Gastrocnemius medialis (tissue), 4 donors: ENCODE data around the gene MAML3. TPM values are rescaled to one million over a fixed set of nuclear protein-coding genes. Genes with fewer than 3 reads are reported as not detected.

ENCODE experiments used
- ATAC-seq, 2 donors: fragments of 150-250 bp; one replicate each; pipeline ENCODE4 v1.9.1; 2016
- DNase-seq, 2 donors: peaks; one replicate each; pipeline ENCODE4 v3.0.0-alpha.2; 2019
- H3K27ac ChIP-seq, 4 donors: fragments of 200-600 bp; sonication (generic); 1 replicate in 1 of 4; 2 replicates in 3 of 4; pipeline ENCODE4 v1.5.1; 2016 to 2018; ENCODE audit warnings: mild to moderate bottlenecking in 2 of 4, moderate library complexity in 1 of 4
- H3K27me3 ChIP-seq, 3 donors: fragments of 200-600 bp; sonication (generic) in 2 of 3; 1 replicate in 1 of 3; 2 replicates in 2 of 3; pipeline versions ENCODE4 v1.5.1 to v1.6.0; 2016 to 2019; ENCODE audit warnings: mild to moderate bottlenecking in 1 of 3, moderate library complexity in 1 of 3
- H3K36me3 ChIP-seq, 2 donors: fragments of 200-600 bp; sonication (generic) in 1 of 2; one replicate each; pipeline ENCODE4 v1.5.1; 2017 to 2018
- H3K4me1 ChIP-seq, 2 donors: fragments of 200-600 bp; sonication (generic) in 1 of 2; one replicate each; pipeline ENCODE4 v1.5.1; 2016 to 2017; ENCODE audit warnings: mild to moderate bottlenecking in 2 of 2
- H3K4me3 ChIP-seq, 4 donors: fragments of 200-600 bp; sonication (generic) in 3 of 4; 1 replicate in 1 of 4; 2 replicates in 3 of 4; pipeline ENCODE4 v1.5.1; 2016 to 2019; ENCODE audit warnings: mild to moderate bottlenecking in 2 of 4
- H3K9me3 ChIP-seq, 3 donors: fragments of 200-600 bp; sonication (generic) in 2 of 3; 1 replicate in 1 of 3; 2 replicates in 2 of 3; pipeline ENCODE4 v1.5.1; 2016 to 2019
- POLR2A ChIP-seq, 2 donors: fragments of 450-650 bp; IDR thresholded peaks; one replicate each; pipeline ENCODE4 v1.6.1; 2017; ENCODE audit warnings: antibody characterized with exemption in 2 of 2, mild to moderate bottlenecking in 2 of 2, moderate library complexity in 2 of 2
- in situ Hi-C, 4 donors: fragments of 200-750 bp; cut with MboI; loops; one replicate each; pipeline versions ENCODE4 v1.15.0 to v1.8.0; 2017; ENCODE audit warnings: low sequenced_read_pairs in 4 of 4
- intact Hi-C: fragments of 100-400 bp; cut with DNase I; formaldehyde crosslinking; loops from one replicate; pipeline ENCODE4 v1.15.1; 2023; ENCODE audit warnings: low total_unique reads
- total RNA-seq, 4 donors: library from RNA; depleted of rRNA; stranded (reverse); fragments of >200 nt; gene quantifications; one replicate each; pipeline versions ENCODE4 v1.1.0 to v1.2.3, GENCODE V29; 2016
- TF ChIP-seq, protein P1 (sequence below), 5 experiments: fragments of 450-650 bp in 3 of 5; fragments of 200-600 bp in 2 of 5; sonication (generic) in 2 of 5; IDR thresholded peaks in 4 of 5; conservative IDR thresholded peaks in 1 of 5; 1 replicate in 4 of 5; 2 replicates in 1 of 5; pipeline ENCODE4 v1.5.1; 2016 to 2019; ENCODE audit warnings: antibody characterized with exemption in 5 of 5, mild to moderate bottlenecking in 3 of 5, moderate library complexity in 3 of 5

The MAML3 gene
- total RNA-seq, 4 donors from 2014 or later = 0.98 to 1.5 (median 1.4) TPM

DNA sequence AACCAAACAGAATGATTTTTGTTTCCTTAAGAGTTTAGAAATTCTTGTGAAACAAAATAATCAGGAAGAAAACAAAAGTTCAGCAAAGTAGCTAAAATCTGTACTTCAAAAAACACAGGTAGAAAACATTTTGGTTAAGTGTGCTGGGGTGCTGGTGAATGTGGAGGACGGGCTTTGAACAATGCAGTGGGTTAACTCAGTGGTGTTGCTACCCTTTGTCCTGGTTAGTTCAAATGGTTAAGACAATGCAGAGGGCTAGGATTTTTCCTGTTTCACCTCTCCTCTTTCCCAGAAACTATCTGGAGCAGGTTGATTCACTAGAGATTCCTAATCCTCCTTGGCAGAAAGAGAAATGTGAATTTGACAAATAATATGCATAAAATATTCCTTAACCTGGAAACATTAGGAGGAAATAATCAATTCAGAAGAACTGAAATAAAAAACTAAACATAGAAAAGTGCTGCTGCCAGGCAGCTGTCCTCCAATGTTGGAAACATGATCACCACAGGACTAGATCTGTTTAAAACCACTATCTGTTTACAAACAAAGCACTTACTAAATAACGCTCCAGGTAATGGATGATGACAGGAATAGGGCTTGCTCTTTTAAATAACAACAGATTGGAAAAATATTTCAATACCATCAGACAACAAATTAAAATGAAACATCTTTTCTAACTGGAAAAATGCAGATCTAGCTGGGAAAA, 148.9 kb downstream of the MAML3 start:
- in situ Hi-C loops = loop anchor here in 1 of 4 donors (25.0 kb wide), 1 partner anchor 232 kb away; no protein-coding TSS in a partner anchor
- intact Hi-C loops = loop anchor here (5.0 to 10.0 kb wide), 4 partner anchors 42 to 320 kb away; partner anchors contain the start of gene MAML3
- Histone ChIP-seq H3K36me3 (no peaks in the 10 kb centered on the region), H3K27me3 (no peaks in the 10 kb centered on the region), H3K27ac (peak overlapping the region in 3 of 4 donors; percentile 15 to 77 (median 60)), H3K9me3 (no peaks in the 10 kb centered on the region), H3K4me3 (peak overlapping the region; percentile 41 to 52 (median 51)), H3K4me1 (peaks cover 18 to 23% of the 10 kb centered on the region in 2 donors)
- DNase-seq (no peak), ATAC-seq (peak; percentile 41 to 62)
- TF ChIP-seq POLR2A (IDR thresholded peaks at IDR 0.05) = no peak
- TF ChIP-seq, protein P1, sequence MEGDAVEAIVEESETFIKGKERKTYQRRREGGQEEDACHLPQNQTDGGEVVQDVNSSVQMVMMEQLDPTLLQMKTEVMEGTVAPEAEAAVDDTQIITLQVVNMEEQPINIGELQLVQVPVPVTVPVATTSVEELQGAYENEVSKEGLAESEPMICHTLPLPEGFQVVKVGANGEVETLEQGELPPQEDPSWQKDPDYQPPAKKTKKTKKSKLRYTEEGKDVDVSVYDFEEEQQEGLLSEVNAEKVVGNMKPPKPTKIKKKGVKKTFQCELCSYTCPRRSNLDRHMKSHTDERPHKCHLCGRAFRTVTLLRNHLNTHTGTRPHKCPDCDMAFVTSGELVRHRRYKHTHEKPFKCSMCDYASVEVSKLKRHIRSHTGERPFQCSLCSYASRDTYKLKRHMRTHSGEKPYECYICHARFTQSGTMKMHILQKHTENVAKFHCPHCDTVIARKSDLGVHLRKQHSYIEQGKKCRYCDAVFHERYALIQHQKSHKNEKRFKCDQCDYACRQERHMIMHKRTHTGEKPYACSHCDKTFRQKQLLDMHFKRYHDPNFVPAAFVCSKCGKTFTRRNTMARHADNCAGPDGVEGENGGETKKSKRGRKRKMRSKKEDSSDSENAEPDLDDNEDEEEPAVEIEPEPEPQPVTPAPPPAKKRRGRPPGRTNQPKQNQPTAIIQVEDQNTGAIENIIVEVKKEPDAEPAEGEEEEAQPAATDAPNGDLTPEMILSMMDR (IDR thresholded peaks at IDR 0.05 in 4 of 5, conservative IDR thresholded peaks at IDR 0.05 in 1 of 5) = no peak

DNA sequence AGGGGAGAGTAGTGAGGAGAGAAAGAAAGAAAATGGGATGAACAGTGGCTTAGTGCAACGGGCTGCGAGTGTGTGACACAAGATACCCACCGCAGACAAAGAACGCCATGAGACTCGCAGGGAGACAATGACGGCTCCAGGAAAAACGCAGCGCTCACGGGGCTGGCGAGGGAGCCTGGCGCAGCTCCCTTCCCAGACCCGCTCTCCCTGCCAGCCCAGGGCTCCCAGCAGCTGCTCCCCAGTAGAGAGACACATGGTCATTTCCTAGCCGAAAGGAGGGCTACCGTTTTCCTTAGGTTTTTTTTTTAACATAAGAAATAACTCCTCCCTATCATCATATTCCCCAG, 149.5 kb downstream of the MAML3 start:
- in situ Hi-C loops = loop anchor here in 1 of 4 donors (25.0 kb wide), 1 partner anchor 233 kb away; no protein-coding TSS in a partner anchor
- peak; percentile 81 to 90 for ATAC-seq
- TF ChIP-seq POLR2A (IDR thresholded peaks at IDR 0.05) = no peak
- TF ChIP-seq, protein P1 (IDR thresholded peaks at IDR 0.05 in 4 of 5, conservative IDR thresholded peaks at IDR 0.05 in 1 of 5) = no peak

GRCh38 chr4:140003876-140004548, 150.0 kb downstream of the MAML3 start:
- in situ Hi-C loops = loop anchor here in 1 of 4 donors (25.0 kb wide), 1 partner anchor 233 kb away; no protein-coding TSS in a partner anchor
- Histone ChIP-seq H3K4me1 (peaks cover 18 to 23% of the 10 kb centered on the region in 2 donors), H3K36me3 (no peaks in the 10 kb centered on the region), H3K4me3 (peak overlapping the region; percentile 41 to 52 (median 51)), H3K9me3 (no peaks in the 10 kb centered on the region), H3K27me3 (no peaks in the 10 kb centered on the region), H3K27ac (peak overlapping the region in 3 of 4 donors; percentile 15 to 77 (median 60))
- DNase-seq (no peak), ATAC-seq (peak; percentile 12 to 50)
- intact Hi-C loops = loop anchor here (5.0 to 10.0 kb wide), 4 partner anchors 43 to 321 kb away; partner anchors contain the start of gene MAML3
- TF ChIP-seq, protein P1 (IDR thresholded peaks at IDR 0.05 in 4 of 5, conservative IDR thresholded peaks at IDR 0.05 in 1 of 5) = no peak
- TF ChIP-seq POLR2A (IDR thresholded peaks at IDR 0.05) = no peak

More for the DNA sequence above, 149.5 kb downstream of the MAML3 start:
- Histone ChIP-seq H3K27ac (peak overlapping the region in 3 of 4 donors; percentile 15 to 77 (median 60)), H3K4me1 (peaks cover 18 to 23% of the 10 kb centered on the region in 2 donors), H3K9me3 (no peaks in the 10 kb centered on the region), H3K4me3 (peak overlapping the region; percentile 41 to 52 (median 51)), H3K36me3 (no peaks in the 10 kb centered on the region), H3K27me3 (no peaks in the 10 kb centered on the region)
- intact Hi-C loops = loop anchor here (5.0 to 10.0 kb wide), 4 partner anchors 43 to 320 kb away; partner anchors contain the start of gene MAML3
- DNase-seq = peak; percentile 46 to 66

GRCh38 chr4:140000232-140000631, 153.8 kb downstream of the MAML3 start:
- Histone ChIP-seq H3K27ac (no peak overlapping the region), H3K36me3 (no peaks in the 10 kb centered on the region), H3K4me1 (peaks cover 14 to 16% of the 10 kb centered on the region in 2 donors), H3K9me3 (no peaks in the 10 kb centered on the region), H3K27me3 (no peaks in the 10 kb centered on the region), H3K4me3 (no peak overlapping the region)
- no peak for DNase-seq
- no peak for TF ChIP-seq POLR2A (IDR thresholded peaks at IDR 0.05)
- TF ChIP-seq, protein P1 (IDR thresholded peaks at IDR 0.05 in 4 of 5, conservative IDR thresholded peaks at IDR 0.05 in 1 of 5) = no peak
- intact Hi-C loops = loop anchor here (5.0 to 10.0 kb wide), 4 partner anchors 47 to 325 kb away; partner anchors contain the start of gene MAML3
- ATAC-seq = no peak
- in situ Hi-C loops = loop anchor here in 1 of 4 donors (25.0 kb wide), 1 partner anchor 237 kb away; no protein-coding TSS in a partner anchor
